ENCODE data around the gene ACAP1. TPM values are rescaled to one million over a fixed set of nuclear protein-coding genes. Genes with fewer than 3 reads are reported as not detected.

Gene ACAP1
- polyA plus RNA-seq, 1 donor (not counting 4 experiments of a cell fraction or from before 2014, with no cell fraction given): 1.7 TPM

GRCh38 chr17:7356072-7356549, 19.8 kb downstream of the ACAP1 start:
- Histone ChIP-seq H3K27ac (ENCODE audit: control insufficient read depth, insufficient read depth, low read length) (no peak overlapping the region), H3K4me3 (ENCODE audit: control insufficient read depth in 2 of 3, extremely low read depth in 1 of 3, insufficient read depth in 2 of 3, low read depth in 1 of 3, low read length in 3 of 3) (no peak overlapping the region), H3K9ac (ENCODE audit: control insufficient read depth, extremely low read depth, insufficient read depth, low read length) (no peak overlapping the region), H4K20me1 (ENCODE audit: control insufficient read depth, extremely low read depth, insufficient read depth, low read length) (no peaks in the 10 kb centered on the region), H3K9me1 (ENCODE audit: control insufficient read depth, extremely low read depth, insufficient read depth, low read length) (no peaks in the 10 kb centered on the region), H3K27me3 (ENCODE audit: control insufficient read depth, extremely low read depth, insufficient read depth, low read length) (no peaks in the 10 kb centered on the region), H3K9me3 (ENCODE audit: control insufficient read depth, low read depth, low read length) (no peaks in the 10 kb centered on the region), H3K4me1 (ENCODE audit: control insufficient read depth, extremely low read depth, insufficient read depth, low read length) (peaks cover 36% of the 10 kb centered on the region), H2AFZ (ENCODE audit: control insufficient read depth, low read length) (no peak overlapping the region), H3K36me3 (ENCODE audit: control insufficient read depth in 2 of 2, extremely low read depth in 1 of 2, insufficient read depth in 2 of 2, low read length in 2 of 2) (no peaks in the 10 kb centered on the region), H3K4me2 (ENCODE audit: control insufficient read depth, extremely low read depth, insufficient read depth, low read depth, low read length) (no peak overlapping the region), H3K79me2 (ENCODE audit: control insufficient read depth, insufficient read depth, low read length) (peaks cover 20% of the 10 kb centered on the region)
- dilution Hi-C loops (cut with MboI; ENCODE audit: extremely low pct_ligation_motif_present, low sequenced_read_pairs): no loop called here
- DNase-seq (ENCODE audit: low read depth, low spot score) (peak; percentile 72), FAIRE-seq (peak; percentile 17)
- TF ChIP-seq CTCF (optimal IDR thresholded peaks at IDR 0.05 in 1 of 3, IDR thresholded peaks at IDR 0.05 in 1 of 3, conservative IDR thresholded peaks at IDR 0.05 in 1 of 3; ENCODE audit: extremely low read depth in 1 of 3, insufficient read depth in 2 of 3, low read length in 3 of 3): peak; percentile 82 to 100 (median 98)
- no peak for TF ChIP-seq EZH2 (IDR thresholded peaks at IDR 0.05; ENCODE audit: low read length)

- Histone ChIP-seq H4K20me1 (ENCODE audit: control insufficient read depth, extremely low read depth, insufficient read depth, low read length) (no peaks in the 10 kb centered on the region), H3K27ac (ENCODE audit: control insufficient read depth, insufficient read depth, low read length) (no peak overlapping the region), H3K4me3 (ENCODE audit: control insufficient read depth in 2 of 3, extremely low read depth in 1 of 3, insufficient read depth in 2 of 3, low read depth in 1 of 3, low read length in 3 of 3) (no peak overlapping the region), H3K9me1 (ENCODE audit: control insufficient read depth, extremely low read depth, insufficient read depth, low read length) (no peaks in the 10 kb centered on the region), H3K9ac (ENCODE audit: control insufficient read depth, extremely low read depth, insufficient read depth, low read length) (no peak overlapping the region), H3K9me3 (ENCODE audit: control insufficient read depth, low read depth, low read length) (no peaks in the 10 kb centered on the region), H3K4me2 (ENCODE audit: control insufficient read depth, extremely low read depth, insufficient read depth, low read depth, low read length) (no peak overlapping the region), H2AFZ (ENCODE audit: control insufficient read depth, low read length) (no peak overlapping the region), H3K4me1 (ENCODE audit: control insufficient read depth, extremely low read depth, insufficient read depth, low read length) (peaks cover 39% of the 10 kb centered on the region), H3K27me3 (ENCODE audit: control insufficient read depth, extremely low read depth, insufficient read depth, low read length) (no peaks in the 10 kb centered on the region), H3K36me3 (ENCODE audit: control insufficient read depth in 2 of 2, extremely low read depth in 1 of 2, insufficient read depth in 2 of 2, low read length in 2 of 2) (no peaks in the 10 kb centered on the region), H3K79me2 (ENCODE audit: control insufficient read depth, insufficient read depth, low read length) (peaks cover 20% of the 10 kb centered on the region)
- FAIRE-seq: no peak
- no peak for TF ChIP-seq CTCF (optimal IDR thresholded peaks at IDR 0.05 in 1 of 3, IDR thresholded peaks at IDR 0.05 in 1 of 3, conservative IDR thresholded peaks at IDR 0.05 in 1 of 3; ENCODE audit: extremely low read depth in 1 of 3, insufficient read depth in 2 of 3, low read length in 3 of 3)
- no peak for TF ChIP-seq EZH2 (IDR thresholded peaks at IDR 0.05; ENCODE audit: low read length)
- DNase-seq (ENCODE audit: low read depth, low spot score): no peak
- dilution Hi-C loops (cut with MboI; ENCODE audit: extremely low pct_ligation_motif_present, low sequenced_read_pairs): no loop called here
Observed at GRCh38 chr17:7356756-7357155, 20.4 kb downstream of the ACAP1 start.
